Measurements from ENCODE around the gene UBE2E1. TPM values are rescaled to one million over a fixed set of nuclear protein-coding genes. Genes with fewer than 3 reads are reported as not detected.

Gene UBE2E1
- total and polyA plus RNA-seq, 8 donors = 20.9 to 44.7 (median 28.7) TPM

DNA sequence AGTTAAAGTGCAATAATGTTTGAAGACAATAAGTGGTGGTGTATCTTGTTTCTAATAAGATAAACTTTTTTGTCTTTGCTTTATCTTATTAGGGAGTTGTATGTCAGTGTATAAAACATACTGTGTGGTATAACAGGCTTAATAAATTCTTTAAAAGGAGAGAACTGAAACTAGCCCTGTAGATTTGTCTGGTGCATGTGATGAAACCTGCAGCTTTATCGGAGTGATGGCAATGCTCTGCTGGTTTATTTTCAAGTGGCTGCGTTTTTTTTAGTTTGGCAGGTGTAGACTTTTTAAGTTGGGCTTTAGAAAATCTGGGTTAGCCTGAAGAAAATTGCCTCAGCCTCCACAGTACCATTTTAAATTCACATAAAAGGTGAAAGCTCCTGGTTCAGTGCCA is 113.9 kb downstream of the UBE2E1 start:
- no peak for TF ChIP-seq CTCF (IDR thresholded peaks at IDR 0.05)
- Histone ChIP-seq H3K4me1 (peaks cover 0 to 16% (median 6%) of the 10 kb centered on the region in 3 donors), H3K9me3 (no peaks in the 10 kb centered on the region), H3K27me3 (no peaks in the 10 kb centered on the region), H3K4me3 (no peak overlapping the region), H3K36me3 (peaks cover 0 to 19% (median 5%) of the 10 kb centered on the region in 3 donors), H3K27ac (no peak overlapping the region)
- no peak for FAIRE-seq
- intact Hi-C loops (cut with DNase I) = no loop called here
- 70 to 83% methylated on average over 2 of the region's 2 CpGs for WGBS, 2 donors
- DNase-seq = no peak
- no peak for ATAC-seq

GRCh38 chr3:23920151-23920655 is 114.4 kb downstream of the UBE2E1 start:
- intact Hi-C loops (cut with DNase I) = no loop called here
- FAIRE-seq (no peak), ATAC-seq (no peak), DNase-seq (no peak)
- Histone ChIP-seq H3K27me3 (no peaks in the 10 kb centered on the region), H3K36me3 (peaks cover 0 to 19% (median 5%) of the 10 kb centered on the region in 3 donors), H3K4me1 (peaks cover 0 to 16% (median 6%) of the 10 kb centered on the region in 3 donors), H3K9me3 (no peaks in the 10 kb centered on the region), H3K27ac (no peak overlapping the region), H3K4me3 (no peak overlapping the region)
- no peak for TF ChIP-seq CTCF (IDR thresholded peaks at IDR 0.05)
- WGBS, 2 donors = 88 to 94% methylated on average over 5 of the region's 5 CpGs

GRCh38 chr3:23921052-23921511 is 115.3 kb downstream of the UBE2E1 start:
- H3K4me1 ChIP-seq = peaks cover 0 to 11% (median 6%) of the 10 kb centered on the region in 3 donors
- no peaks in the 10 kb centered on the region for H3K27me3 ChIP-seq
- H3K36me3 ChIP-seq = peaks cover 0 to 19% (median 5%) of the 10 kb centered on the region in 3 donors
- ATAC-seq (no peak), FAIRE-seq (no peak), DNase-seq (no peak)
- no peak overlapping the region for H3K4me3 ChIP-seq
- TF ChIP-seq CTCF (IDR thresholded peaks at IDR 0.05) = no peak
- H3K27ac ChIP-seq = no peak overlapping the region
- intact Hi-C loops (cut with DNase I) = no loop called here
- WGBS, 2 donors = 86 to 93% methylated on average over 3 of the region's 3 CpGs
- H3K9me3 ChIP-seq = no peaks in the 10 kb centered on the region

- TF ChIP-seq CTCF (IDR thresholded peaks at IDR 0.05) = no peak
- peaks cover 0 to 16% (median 5%) of the 10 kb centered on the region in 3 donors for H3K36me3 ChIP-seq
- ATAC-seq (no peak), DNase-seq (no peak), FAIRE-seq (no peak)
- H3K27ac ChIP-seq = no peak overlapping the region
- peaks cover 0 to 3% (median 3%) of the 10 kb centered on the region in 3 donors for H3K4me1 ChIP-seq
- intact Hi-C loops (cut with DNase I) = no loop called here
- H3K4me3 ChIP-seq = no peak overlapping the region
- no peaks in the 10 kb centered on the region for H3K9me3 ChIP-seq
- WGBS, 2 donors = 84 to 86% methylated on average over 2 of the region's 2 CpGs
- no peaks in the 10 kb centered on the region for H3K27me3 ChIP-seq
These were observed 118.0 kb downstream of the UBE2E1 start for GRCh38 chr3:23923786-23924185.

- DNase-seq (no peak), FAIRE-seq (no peak)
- intact Hi-C loops (cut with DNase I) = no loop called here
These were observed 120.5 kb downstream of the UBE2E1 start for GRCh38 chr3:23926246-23926645.

More at GRCh38 chr3:23926246-23926645, 120.5 kb downstream of the UBE2E1 start:
- Histone ChIP-seq H3K4me3 (no peak overlapping the region), H3K27me3 (no peaks in the 10 kb centered on the region), H3K4me1 (no peaks in the 10 kb centered on the region), H3K36me3 (no peaks in the 10 kb centered on the region), H3K9me3 (no peaks in the 10 kb centered on the region), H3K27ac (no peak overlapping the region)
- 86 to 96% methylated on average over 7 of the region's 7 CpGs for WGBS, 2 donors
- TF ChIP-seq CTCF (IDR thresholded peaks at IDR 0.05) = no peak
- ATAC-seq = no peak

All from pancreas (tissue), 10 donors.